ENCODE measurements around the gene PDGFRB. TPM values are rescaled to one million over a fixed set of nuclear protein-coding genes. Genes with fewer than 3 reads are reported as not detected.

Gene PDGFRB
- polyA plus RNA-seq, 3 donors, result 113 to 137 (median 137) TPM

DNA sequence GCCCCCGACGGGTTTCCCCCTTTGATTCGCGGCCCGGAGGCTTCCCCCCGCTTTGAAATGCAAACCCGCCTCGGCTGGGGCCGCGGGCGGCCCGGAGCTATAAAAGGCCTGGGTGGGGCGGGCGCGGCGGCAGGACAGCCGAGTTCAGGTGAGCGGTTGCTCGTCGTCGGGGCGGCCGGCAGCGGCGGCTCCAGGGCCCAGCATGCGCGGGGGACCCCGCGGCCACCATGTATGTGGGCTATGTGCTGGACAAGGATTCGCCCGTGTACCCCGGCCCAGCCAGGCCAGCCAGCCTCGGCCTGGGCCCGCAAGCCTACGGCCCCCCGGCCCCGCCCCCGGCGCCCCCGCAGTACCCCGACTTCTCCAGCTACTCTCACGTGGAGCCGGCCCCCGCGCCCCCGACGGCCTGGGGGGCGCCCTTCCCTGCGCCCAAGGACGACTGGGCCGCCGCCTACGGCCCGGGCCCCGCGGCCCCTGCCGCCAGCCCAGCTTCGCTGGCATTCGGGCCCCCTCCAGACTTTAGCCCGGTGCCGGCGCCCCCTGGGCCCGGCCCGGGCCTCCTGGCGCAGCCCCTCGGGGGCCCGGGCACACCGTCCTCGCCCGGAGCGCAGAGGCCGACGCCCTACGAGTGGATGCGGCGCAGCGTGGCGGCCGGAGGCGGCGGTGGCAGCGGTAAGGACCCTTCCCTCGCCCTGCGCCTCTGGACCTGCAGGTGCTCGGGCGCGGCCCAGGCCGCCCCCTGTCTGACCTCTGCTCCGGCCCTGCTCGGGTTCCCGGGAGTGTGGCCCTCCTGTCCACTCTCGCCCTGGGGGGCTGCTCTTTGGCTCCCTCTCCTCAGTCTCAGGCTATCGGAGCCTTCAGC is 11.2 kb upstream of the PDGFRB start, which contains the start of gene CDX1:
Gene CDX1 (plus strand): TSS at position 129 of the 862 bp plus-strand sequence. CDS start 99 bp downstream, at position 228.
- DNase-seq, result no peak

DNA sequence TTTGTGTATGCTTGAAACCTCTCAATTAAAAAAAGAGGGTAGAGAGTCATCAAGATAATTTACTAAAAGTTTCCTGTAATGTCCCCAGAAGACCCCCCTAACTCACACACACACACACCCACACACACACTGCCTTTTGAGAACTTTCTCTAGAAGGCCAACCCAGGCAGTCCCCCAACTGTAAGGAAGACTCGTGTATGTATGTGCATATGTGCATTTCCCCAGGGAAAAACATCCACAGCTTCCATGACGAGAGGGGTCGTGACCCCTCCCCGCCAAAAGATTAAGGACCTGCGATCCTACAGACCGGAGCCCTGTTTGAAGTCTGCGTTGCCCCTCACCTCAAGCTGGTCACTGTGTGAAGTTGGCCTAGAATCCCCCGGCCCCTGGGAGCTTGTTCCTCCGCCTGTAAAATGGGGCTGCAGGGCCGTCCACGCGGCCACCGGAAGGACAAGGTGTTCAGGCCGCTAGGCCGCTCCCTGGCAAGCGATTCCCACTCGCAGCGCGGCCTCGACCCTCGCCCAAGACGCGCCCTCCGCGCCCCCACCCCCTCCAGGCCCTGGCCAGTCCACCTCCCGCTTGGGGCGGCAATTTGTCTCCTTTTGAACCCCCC is 10.5 kb upstream of the PDGFRB start:
- no peak for DNase-seq

DNA sequence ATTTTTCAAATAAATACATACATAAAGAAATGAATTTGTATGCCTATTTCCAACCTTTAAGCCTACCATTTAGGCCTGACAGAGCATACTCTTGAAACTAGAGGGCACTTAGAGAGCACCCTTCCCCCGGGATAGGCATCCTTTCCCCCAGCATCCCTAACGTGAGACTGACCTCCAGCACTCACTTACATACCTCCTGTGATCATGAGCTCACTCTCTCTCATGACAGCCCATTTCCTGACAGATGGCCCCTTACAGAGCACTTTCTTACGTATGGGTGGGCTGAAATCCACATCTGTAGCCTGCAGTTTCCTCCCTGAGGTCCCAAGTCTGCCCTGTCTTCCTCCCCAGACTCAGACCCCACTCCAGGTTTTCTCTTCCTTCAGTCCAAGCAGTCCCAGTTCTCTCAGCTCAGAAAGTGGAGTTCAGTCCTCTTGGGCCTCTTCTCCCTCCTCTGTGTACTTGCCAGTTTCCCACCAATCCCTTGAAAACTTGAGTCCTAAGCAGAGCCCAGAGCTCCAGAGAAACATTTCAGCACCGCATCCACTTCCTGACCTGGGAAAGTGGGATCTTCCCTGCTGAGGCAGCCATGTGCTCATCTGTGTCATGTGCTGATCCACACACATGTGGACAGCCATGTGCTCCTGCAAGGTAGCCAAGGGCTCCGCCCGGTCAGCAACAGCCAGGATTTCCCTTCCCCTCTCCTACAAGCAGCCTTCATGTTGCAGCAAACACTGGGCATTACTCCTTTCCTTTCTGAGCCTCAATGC is 8.8 kb upstream of the PDGFRB start:
- DNase-seq, result no peak

DNA sequence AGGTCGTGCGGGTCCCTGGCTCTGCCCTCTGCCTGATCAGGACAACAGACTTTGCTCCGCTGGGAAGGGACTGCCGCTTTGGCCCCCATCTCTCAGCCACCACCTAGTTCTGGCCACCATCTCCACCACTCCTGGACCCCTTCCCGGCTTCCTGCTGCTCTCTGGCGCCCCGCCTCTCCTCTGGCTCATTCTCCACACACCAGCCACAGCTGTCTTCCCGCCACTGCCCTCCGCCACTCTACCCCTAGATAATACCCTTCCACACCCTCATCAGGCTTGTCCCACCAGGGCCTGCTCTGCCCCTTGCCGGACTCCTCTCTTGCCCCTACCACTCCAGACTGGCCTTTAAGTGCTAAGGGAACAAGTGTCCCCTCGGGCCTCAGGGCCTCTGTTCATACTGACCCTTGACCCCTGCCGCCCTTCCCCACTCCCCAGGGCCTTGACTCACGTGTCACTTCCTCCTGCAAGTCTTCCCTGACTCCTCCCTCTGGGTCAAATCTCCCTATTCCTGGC is 8.0 kb upstream of the PDGFRB start:
- no peak for DNase-seq

DNA sequence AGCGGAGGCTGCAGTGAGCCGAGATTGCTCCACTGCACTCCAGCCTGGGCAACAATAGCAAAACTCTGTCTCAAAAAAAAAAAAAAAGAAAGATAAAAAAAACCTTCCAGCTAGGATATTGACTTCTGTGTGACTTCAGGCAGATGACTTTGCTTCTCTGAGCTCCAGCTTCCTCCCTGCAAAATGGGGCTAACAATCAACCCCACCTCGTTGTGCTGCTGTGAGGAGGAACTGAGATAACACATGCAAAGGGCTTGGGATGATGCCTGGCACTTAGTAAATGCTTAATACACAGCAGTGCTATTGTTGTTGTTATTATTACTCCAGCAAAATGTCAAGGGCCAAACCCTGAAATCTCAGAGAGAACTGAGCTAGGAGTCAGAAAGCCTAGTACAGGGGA is 7.4 kb upstream of the PDGFRB start:
- no peak for DNase-seq

DNA sequence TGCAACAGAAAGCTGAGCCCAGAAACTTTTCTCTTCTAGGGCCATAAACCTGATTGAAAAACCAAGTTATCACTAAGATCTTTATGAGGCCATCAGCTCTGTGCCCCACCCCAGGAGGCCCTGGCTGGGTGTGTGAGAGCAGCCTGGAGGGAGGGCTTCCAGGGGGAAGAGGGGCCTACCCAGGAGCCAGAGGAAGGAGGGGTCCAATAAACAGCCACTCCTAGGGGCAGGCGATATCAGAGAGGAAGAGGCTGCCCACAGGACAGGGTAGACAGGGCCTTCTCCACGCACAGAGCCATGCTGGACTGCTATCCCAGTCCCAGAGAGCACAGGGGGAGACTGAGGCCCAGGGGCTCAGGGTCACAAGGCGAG is 6.5 kb upstream of the PDGFRB start:
- DNase-seq, result no peak

DNA sequence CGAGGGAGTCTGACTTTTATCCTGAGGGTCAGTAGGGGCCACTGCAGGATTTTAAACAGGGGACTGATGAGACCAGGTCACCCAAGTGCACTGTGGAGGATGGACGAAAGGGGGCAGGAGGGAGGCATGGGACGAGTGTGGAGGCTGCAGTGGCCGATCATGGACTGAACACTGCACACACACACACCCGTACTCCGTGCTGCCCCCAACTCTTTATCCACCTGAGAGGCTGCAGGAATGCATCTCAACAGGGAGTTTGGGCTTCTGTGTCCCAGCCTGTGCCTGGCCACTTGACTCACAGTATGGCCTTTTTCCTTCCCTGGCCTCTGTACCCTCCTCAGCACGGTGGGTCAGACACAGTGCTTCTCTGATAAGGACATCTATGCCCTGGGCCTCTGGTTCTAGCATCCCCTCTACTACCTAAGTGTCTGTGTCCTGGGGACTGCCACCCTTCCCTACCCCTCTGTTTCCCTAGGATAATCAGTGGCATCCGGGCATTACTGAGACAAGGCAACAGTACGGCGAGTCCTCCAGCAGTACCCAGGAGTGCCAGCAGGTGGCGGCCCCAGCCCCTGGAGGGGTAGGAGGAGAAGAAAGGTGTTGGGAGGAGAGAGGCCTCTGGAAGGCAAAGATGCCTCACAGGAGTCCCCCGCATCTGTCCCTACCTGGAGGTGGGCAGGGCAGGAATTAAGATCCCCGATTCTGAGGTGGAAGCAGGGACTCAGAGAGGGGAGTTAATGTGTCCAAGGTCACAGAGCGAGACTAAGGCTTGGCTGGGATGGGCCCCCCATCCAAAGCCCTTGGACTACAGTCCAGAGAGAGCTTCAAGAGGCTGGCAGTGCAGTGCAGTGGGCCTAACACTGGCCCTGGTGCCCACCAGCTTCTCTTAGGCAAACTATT is 5.8 kb upstream of the PDGFRB start:
- DNase-seq, result no peak

DNA sequence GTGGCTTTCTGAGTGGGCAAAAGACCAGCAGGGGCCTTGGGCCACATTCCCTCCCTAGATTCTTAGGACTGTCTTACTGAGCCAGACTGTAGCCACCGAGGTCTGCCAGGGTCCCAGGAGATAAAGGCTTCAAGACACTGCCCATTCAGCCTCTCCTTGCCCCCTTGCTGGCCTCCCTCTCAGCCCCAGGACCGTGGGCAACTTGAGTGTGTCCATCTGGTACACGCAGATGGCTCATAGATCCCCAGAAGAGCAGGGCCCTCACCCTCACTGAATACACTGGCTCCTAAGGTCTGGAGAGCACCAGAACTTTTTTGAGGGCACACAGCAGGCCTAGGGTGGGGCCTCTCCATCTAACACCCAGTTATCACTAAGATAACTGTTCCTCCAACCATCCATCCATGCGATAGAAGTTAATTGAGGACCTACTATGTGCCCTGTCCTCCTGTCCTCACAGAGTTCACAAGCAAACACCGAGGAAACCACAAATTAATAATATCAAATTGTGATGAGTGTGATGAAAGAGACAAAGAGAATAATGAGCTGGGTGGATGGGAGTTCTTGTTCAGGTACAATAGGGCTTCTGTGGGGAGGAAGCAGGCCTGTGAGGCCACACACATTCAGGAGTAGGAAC is 4.9 kb upstream of the PDGFRB start:
- DNase-seq, result no peak

DNA sequence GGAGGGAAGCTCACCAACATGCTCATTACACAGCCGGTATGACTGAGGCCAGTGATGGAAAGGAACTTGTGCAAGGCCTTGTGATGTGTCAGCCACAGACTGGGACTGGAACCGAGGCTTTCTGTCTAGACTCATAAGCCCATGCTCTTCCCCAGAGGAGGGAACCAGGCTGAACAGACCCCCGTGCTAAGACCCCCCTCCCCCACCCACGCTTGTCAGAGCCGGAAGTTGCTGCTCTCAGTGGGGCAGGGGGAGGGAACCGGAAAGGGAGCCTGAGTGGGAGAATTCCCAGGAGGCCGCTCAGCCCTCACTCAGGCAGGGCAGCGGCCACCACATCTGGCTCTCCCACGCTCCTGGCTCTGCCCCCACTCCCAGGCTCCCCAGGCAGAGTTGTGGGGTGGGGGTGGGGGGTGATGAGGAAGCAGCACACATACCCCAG is 4.1 kb upstream of the PDGFRB start:
- peak; percentile 78 for DNase-seq

DNA sequence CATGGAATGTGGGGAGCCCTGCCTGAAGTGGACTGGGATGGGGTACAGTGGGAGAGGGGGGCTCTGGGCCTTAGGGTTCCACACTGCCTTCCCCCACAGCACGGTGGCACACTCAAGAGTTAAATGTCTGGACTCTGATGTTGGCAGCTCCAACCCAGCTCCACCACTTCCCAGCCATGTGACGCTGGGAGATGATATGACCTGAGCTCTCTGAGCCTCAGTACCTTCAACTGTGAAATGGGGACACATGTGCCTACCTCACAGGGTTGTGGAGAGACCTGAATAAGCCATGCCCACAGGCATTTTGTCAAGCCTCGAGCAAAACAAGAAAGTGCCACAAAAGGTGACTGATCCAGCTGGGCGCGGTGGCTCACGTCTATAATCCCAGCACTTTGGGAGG is 3.4 kb upstream of the PDGFRB start:
- DNase-seq, result no peak

DNA sequence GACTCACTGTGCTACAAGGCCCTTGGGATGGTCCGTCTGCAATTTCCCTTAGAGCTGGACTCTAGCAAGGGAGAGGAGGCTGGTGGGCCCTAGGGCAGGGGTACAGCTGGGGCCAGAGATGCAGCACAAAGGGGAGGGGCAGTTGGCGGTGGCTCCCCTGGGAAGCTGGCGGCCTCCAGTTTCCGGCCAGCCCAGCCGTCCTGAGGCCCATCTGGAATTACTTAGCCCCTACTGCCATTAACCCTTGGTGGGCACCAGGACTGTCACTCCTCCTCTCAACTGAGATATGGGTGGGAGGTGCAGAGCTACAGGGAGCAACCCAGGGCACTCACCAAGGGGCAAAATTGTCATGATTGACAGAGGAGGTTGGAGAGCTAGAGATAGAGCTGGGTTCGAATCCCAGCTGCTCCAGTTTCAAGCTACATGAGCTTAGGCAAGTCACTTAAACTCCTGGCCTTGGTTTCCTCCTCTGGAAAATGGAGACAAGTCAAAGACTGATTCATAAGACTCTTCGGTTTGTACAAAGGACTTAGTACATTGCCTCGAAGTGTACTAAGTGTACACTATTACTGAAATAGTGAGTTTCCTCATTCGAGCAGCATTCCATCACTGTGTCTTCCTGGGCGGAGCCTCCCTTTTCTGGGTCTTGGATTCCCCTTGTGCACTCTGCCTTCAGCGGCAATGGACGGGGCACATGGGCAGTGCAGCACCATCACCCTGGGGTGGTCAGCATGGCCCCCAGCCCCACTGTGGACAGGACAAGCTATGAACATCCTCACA is 2.7 kb upstream of the PDGFRB start:
- DNase-seq, result no peak

DNA sequence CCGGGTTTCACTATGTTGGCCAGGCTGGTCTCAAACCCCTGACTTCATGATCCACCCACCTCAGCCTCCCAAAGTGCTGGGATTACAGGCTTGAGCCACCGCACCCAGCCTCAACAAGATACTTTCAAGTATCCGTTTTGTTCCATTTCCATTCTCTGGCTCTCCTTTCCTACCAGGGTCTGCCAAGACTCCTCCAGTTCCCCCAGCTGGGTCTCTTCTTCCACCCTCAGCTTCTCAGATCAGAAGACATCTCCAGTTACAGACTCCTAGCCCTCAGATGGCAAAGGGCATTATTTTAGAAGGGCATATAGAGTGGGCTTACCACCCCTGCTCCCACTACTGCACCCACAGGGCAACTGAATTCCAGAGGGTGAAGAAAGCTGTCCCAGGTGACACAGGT is 1.5 kb upstream of the PDGFRB start:
- DNase-seq, result no peak

DNA sequence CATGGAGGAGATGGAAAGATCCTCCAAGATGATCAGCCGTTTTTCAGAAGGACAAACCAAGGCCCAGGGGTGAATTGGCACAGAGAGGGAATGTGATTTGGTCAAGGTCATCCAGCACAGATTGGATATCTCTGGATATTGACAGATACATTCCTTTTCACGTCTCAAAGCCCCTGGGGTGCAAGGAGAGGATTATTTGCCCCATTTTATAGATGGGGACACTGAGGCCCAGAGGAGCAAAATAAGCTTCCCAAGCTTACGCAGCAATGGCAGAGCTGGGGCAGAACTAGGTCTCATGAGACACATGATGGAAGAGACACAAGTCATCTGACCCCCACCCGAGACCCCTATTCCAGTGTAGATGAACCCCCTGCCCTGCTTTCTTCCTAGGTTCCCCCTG is 895 bp upstream of the PDGFRB start:
- DNase-seq, result no peak

DNA sequence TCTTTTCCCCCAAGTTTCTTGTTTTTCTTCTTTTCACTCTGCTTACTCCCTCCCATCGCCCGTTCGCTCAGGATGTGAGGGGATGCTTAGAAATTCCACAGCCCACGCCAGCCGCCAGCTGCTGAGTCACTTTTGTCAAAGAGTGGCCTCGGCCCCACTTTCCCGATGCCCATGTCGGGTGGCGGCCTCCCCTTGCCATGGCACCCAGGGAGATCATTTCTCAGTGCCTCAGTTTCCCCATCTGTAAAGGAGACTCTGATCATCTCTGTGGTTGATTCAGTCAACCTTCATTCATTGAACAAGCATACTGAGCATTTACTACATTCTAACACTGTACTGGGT is 353 bp upstream of the PDGFRB start:
- DNase-seq, result no peak

DNA sequence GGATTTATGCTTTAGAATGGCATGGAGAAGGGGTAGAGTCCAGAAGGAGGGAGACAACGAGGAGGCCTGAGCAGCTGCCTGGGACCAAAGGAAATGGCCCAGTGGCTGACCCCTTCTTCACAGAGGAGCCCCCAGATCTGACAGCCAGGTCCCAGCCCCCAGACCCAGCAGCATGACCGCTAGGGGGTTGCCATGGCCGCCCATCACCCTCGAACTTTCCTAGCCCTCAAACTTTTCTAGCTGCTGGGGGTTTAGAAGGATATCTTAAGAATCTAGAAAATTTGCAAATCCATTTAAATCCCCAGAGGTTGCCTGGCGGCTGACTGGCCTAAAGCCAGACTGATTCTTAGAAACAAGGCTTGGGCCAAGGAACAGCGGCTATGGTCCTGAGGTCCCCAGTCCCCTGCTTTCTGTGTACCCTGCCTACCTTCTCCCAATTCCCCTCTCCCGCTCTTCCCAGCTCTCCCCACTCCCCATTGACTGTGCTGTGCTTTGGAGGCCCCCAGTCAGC is 972 bp downstream of the PDGFRB start:
- DNase-seq, result no peak

DNA sequence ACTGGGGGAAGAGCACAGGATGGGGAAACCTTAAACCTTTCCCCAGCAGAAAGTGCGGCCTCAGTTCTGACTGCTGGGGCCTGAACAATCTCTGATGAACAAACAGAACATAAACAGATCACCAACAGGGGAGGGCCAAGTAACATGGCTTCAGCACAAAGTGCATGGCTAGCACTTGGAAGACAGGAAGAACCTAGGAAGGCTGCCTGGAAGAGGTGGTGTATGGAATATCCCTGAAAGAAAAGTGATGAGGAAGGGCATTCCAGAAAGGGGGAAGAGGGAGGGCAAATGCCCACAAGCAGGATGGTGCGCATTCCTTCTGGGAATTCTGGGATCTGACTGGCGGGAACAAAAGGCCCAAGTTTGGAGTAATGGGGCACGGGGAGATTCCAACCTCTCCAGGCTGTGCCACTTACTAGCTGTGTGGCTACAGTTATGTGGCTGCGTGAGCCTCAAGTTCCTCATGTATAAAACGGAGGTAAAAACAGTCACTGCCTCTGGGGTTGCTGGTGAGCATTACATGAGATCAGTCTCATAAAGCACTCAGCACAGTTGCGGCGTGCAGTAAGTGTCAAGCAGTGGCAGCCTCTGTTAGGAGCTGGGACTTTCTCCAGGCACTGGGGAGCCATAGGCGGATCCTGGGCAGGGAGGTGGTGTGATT is 1.6 kb downstream of the PDGFRB start:
- DNase-seq, result no peak

DNA sequence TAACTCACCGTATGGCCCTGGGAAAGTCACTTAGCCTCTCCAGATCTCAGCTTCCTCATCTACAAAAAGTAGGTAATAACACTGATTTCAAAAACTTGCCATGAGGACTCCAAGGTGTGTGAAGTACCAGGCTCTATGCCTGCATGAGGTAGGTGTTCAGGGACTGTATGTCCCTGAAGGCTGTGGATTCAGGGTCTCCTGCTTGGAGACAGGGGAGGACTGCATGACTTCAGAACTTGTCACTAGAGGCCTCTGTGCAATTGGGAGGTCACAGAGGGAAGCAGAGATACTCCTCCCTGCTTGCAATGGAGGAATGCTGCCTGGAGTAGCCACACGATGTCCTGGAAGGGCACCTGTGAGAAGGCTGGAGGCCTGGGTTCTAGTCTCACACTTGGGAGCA is 2.2 kb downstream of the PDGFRB start:
- no peak for DNase-seq

DNA sequence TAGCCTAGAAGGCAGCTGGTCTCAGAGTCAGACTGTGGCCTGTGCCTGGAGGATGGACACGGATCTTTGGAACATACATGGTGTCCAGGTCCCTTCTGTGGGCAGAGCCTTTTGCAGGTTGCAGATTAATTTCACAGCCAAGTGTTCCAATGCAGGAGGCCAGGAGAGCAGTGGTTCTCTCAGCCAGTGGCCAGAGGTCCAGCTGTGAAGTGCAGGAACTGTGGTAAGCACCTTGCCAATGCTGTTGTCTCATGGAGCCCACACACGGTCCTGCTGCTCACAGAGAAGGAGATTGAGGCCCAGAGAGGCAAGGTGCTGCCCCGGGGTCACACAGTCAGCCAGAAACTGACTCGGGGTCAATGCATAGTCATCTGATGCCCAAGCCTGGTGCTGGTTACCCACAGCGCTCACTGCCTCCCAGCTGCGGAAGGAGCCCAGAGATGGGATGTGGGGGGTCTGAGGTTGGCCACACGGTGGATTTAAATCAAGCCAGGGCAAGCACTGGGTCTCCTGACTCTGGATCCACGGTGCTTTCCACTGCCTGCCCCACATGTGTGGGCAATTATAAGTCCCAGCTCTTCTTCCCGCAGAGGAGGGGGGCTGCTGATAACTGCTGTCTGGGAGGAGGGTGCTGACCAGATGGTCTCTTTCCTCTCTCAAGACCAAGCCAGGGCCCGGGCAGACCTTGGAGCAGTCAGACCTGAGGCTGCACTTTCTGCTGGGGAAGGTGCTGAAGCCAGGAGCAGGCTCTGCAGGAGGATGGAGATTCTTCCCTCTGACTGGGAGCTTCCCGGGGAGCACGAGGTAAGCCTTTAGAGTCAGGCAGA is 2.8 kb downstream of the PDGFRB start:
- no peak for DNase-seq

DNA sequence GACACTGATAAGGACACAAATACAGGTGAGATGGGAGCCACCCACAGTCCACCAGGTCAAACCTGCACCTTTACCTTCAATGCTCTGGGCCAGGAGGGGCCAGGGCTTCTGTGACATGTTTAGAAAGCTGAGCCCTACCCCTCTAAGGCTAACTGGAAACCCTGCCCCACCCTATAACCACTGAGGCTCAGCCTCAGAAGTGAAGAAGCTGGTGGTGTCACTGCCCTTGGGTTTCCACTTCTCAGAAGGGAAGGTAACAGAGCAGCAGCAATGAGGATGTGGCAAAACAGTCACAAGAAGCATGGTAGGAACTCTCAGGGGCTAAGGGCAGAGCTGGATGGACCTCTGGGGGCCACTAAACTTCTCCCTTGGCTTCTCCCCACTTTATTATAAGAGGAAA is 6.0 kb downstream of the PDGFRB start:
- no peak for DNase-seq
